HG03520 (cell line): ENCODE results near the gene THOC6.
"Not testable (repeated sequence)": the region's sequence is repeated elsewhere in the genome, so short reads cannot be mapped to it uniquely, and the experiment has no call there.

ENCODE experiments used
- ATAC-seq: cut with Tn5 transposase; IDR thresholded peaks from one replicate; pipeline ENCODE4 v1.9.1; 2021; ENCODE audit warnings: mild to moderate bottlenecking, moderate library complexity; ENCODE audit not compliant: unreplicated experiment

The THOC6 gene

DNA sequence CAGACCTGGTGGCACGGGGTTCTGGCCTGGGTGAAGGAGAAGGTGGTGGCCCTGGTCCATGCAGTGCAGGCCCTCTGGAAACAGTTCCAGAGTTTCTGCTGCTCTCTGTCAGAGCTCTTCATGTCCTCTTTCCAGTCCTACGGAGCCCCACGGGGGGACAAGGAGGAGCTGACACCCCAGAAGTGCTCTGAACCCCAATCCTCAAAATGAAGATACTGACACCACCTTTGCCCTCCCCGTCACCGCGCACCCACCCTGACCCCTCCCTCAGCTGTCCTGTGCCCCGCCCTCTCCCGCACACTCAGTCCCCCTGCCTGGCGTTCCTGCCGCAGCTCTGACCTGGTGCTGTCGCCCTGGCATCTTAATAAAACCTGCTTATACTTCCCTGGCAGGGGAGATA, 45.3 kb downstream of the THOC6 start:
- not testable (repeated sequence) for ATAC-seq

DNA sequence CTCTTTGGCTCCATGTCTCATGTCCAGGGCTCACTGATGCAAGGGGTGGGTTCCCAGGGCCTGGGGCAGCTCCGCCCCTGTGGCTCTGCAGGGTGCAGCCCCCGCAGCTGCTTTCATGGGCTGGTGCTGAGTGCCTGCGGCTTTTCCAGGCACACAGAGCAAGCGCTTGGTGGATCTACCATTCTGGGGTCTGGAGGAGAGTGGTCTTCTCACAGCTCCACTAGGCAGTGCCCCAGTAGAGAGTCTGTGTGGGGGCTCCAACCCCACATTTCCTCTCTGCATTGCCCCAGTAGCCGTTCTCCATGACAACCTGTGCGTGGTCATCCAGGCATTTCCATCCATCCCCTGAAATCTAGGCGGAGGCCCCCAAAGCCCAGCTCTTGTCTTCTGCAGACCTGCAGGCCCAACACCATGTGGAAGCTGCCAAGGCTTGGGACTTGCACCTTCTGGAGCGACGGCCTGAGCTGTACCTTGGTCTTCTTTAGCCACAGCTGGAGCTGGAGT, 46.8 kb downstream of the THOC6 start:
- no peak for ATAC-seq

DNA sequence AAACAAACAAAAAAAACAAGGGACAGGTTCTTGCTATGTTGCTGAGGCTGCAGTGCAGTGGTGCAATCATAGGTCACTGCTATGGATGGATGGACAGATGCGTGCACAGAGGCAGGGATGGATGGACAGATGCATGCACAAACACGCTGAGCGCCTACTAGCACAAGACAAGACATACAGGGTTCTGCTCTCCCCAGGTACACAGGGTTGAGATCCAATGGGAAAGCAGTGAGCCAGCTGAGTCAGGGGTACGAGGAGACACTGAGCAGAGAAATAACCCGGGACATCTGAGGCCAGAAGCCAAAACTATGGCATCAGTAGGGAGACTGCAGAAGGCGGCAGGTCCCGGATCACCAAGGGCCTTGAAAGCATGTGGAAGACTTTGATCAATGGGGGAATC, 47.8 kb downstream of the THOC6 start:
- no peak for ATAC-seq

DNA sequence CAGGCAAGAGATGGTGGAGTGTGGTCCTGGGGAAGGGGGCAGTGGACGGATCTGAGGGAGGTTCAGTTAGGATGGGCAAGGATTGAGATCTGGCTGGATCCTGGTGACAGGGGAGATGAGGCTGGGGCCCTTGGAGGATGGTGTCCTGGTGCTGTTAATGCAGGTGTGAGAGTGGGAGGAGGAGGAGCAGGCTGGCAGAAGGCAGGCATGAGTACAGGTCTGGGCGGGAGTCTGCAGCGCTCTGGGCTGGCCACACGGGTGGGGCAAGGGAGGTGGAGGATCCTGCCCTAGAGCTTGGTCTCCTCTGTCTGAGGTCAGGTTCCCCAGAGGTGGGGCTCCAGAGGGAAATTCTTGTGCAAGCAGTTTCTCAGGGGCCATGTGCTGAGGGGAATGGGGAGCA, 48.3 kb downstream of the THOC6 start:
- not testable (repeated sequence) for ATAC-seq

DNA sequence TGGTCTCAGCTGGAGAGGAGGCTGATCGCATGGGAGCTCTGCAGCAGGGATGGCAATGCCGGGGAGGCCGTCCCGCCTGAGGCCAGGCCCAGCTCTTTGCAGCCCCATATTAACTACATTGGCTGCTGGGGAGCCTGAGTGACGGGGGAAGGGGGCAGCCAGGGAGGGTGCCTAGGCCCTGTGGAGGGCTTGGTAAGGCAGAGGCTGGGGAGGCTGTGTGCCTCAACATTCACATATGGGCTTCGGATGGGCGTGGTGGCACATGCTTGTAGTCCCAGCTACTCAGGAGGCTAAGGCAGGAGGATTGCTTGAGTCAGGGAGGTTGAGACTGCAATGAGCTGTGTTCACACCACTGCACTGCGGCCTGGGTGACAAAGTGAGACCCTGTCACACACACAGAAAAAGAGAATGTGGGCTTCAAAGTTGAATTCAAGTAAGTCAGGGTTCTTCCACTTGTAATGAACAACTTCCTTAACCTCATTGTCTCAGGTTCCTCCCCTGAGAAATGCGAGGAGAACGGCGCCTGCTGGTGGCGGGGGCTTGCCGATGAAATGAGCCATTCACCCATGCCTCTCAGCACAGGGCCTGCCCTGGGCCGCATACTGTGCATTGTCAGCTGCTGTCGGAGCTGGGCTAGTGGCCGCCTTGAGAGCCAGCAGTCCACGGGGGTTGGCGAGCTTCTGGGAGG, 48.9 kb downstream of the THOC6 start:
- ATAC-seq, result not testable (repeated sequence)

DNA sequence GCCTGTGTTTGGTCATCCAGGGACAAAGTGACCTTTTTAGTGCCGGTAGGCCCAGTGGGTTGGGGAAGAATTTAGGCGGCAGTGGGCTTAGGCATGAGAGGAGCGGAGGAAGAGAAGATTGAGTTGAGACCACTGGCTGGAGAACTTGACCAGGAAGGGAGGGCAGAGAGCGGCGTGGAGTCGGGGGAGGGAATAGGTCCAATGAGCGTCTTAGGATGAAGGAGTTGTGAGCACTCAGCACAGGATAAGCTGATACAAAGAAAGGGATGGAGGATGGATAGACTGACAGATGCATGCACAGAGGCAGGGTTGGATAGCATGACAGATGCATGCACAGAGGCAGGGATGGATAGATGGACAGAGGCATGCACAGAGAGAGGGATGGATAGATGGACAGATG, 49.6 kb downstream of the THOC6 start:
- no peak for ATAC-seq

DNA sequence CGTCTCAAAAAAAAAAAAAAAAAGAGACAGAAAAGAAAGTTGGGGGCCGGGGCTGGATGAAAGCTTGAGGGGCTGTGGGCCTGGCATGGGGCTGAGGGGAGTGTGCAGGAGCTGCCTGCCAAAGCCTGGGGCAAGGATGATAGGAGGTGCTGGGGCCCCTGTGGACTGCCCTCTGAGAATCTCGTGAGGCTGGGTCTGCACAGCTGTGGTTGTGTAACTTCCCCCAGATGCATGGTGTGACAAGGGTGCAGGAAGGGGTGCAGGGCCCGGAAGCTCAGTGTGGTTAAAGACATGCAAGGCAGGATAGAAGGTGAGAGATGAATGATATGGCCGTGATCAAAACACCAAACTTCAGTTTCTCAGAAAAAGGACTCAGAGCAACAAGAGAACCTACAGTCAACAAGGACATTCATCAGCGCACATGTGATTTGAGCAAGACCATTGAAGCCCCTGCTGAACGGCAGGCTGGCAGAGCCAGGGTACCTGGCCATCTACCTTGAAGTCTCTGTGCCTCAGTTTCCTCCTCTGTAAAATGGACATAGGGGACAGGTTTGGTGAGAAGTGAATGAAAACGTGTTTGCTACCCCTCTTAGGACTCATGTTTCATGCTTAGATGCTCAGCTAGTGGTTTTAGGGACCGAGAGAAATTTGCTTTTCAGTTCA, 51.2 kb downstream of the THOC6 start:
- ATAC-seq, result peak; percentile 51

DNA sequence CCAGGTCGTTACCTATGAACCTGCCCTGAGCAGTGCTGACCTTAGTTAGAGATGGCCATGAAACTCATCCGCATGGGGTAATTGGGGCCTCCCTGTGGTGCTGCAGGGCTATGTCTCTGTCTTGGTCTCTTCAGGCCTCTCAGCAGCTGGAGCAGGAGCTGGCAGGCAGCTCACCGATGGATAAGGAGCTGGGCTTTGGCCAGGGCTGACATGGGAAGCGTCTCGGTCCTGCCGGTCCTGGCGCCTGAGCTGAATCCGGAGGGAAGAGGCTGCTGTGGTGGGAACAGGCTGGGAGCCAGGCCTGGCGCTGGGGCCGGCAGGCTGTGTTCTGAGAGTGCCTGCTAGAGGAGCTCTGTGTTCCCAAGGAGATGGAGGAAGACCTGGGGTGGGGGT, 51.7 kb downstream of the THOC6 start:
- ATAC-seq, result no peak

DNA sequence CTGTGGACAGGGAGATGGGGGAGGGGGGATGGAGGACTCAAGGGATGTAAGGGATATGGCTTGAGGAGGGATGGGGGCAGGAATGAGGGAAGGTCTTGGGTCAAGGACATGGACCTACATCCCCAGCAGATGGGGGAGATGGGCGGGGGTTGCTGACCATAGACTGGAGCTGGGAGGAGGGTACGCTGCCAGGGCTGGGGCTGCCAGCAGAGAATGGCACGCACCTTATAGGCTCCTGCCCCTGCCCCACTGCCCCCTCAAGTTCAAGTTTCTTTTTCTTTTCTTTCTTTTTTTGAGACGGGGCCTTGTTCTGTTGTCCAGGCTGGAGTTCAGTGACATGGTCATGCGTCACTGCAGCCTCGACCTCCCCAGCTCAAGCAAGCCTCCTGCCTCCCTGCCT, 52.1 kb downstream of the THOC6 start:
- not testable (repeated sequence) for ATAC-seq

DNA sequence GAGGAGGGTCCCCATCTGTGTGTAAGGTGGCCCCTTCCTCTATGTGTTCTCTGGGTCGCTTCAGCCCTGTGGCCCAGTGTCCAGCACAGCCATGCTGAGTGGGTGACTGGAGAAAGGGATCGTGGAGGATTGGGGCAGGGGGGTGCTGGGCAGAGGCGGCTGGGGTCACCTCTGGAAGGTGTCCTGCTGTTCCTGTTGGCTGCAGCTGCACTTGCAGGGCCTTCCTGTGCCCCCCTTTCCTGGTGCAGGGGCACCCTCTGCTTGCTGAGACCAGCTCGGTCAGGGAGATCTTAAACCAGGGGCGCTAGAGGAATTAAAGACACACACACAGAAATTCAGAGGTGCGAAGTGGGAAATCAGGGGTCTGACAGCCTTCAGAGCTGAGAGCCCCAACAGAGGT, 52.7 kb downstream of the THOC6 start:
- no peak for ATAC-seq
